Heart left ventricle (tissue), 16 donors: Measurements from ENCODE around the gene OR5H15. TPM values are rescaled to one million over a fixed set of nuclear protein-coding genes. Genes with fewer than 3 reads are reported as not detected.
"Not testable (repeated sequence)": the region's sequence is repeated elsewhere in the genome, so short reads cannot be mapped to it uniquely, and the experiment has no call there.

Experiments used
- ATAC-seq, 4 donors: fragments of 200-7000 bp; cut with Tn5 transposase; one replicate each; pipeline ENCODE4 v1.9.1; 2020 to 2022; ENCODE audit warnings: moderate library complexity in 4 of 4, mild to moderate bottlenecking in 3 of 4, moderate number of reproducible peaks in 1 of 4
- DNase-seq, 5 donors: peaks; one replicate each; pipeline ENCODE4 v3.0.0-alpha.2; 2020
- H3K27ac ChIP-seq, 12 donors: fragments of 200-600 bp; sonication (generic) in 4 of 12; one replicate each; pipeline versions ENCODE4 v1.5.0 to v1.8.0; 2016 to 2022; ENCODE audit warnings: mild to moderate bottlenecking in 2 of 12
- H3K27me3 ChIP-seq, 9 donors: fragments of 200-600 bp; sonication (generic) in 2 of 9; one replicate each; pipeline versions ENCODE4 v1.5.1 to v1.8.0; 2016 to 2022; ENCODE audit warnings: mild to moderate bottlenecking in 3 of 9
- H3K36me3 ChIP-seq, 9 donors: fragments of 200-600 bp; sonication (generic) in 2 of 9; one replicate each; pipeline versions ENCODE4 v1.5.0 to v1.8.0; 2018 to 2022; ENCODE audit warnings: mild to moderate bottlenecking in 2 of 9
- H3K4me1 ChIP-seq, 12 donors: fragments of 200-600 bp; sonication (generic) in 4 of 12; one replicate each; pipeline versions ENCODE4 v1.5.0 to v1.8.0; 2016 to 2022; ENCODE audit warnings: mild to moderate bottlenecking in 3 of 12
- H3K4me3 ChIP-seq, 12 donors: fragments of 200-600 bp; sonication (generic) in 4 of 12; one replicate each; pipeline versions ENCODE4 v1.5.0 to v1.8.0; 2017 to 2022; ENCODE audit warnings: mild to moderate bottlenecking in 9 of 12, moderate library complexity in 4 of 12
- H3K9me3 ChIP-seq, 12 donors: fragments of 200-600 bp; sonication (generic) in 4 of 12; one replicate each; pipeline versions ENCODE4 v1.5.0 to v1.8.0; 2016 to 2022; ENCODE audit warnings: mild to moderate bottlenecking in 1 of 12
- CTCF ChIP-seq, 12 donors: fragments of 200-600 bp; sonication (generic) in 4 of 12; IDR thresholded peaks; one replicate each; pipeline versions ENCODE4 v1.5.0 to v1.8.0; 2018 to 2022; ENCODE audit warnings: antibody characterized with exemption in 12 of 12, mild to moderate bottlenecking in 5 of 12
- POLR2A ChIP-seq, 2 donors: fragments of 450-650 bp; IDR thresholded peaks; one replicate each; pipeline ENCODE4 v1.6.1; 2017; ENCODE audit warnings: antibody characterized with exemption in 2 of 2, mild to moderate bottlenecking in 2 of 2, moderate library complexity in 2 of 2
- WGBS, 4 donors: extraction: QIAGEN DNeasy Blood & Tissue Kit in 2 of 4; methylation state at CpG; one replicate each; pipeline versions ENCODE4 v1.1.5 to v1.1.7; 2013 to 2018; 5-methylcytosine and 5-hydroxymethylcytosine counted together
- intact Hi-C, 10 donors: fragments of 100-400 bp; cut with DNase I; formaldehyde crosslinking; loops; one replicate each; pipeline versions ENCODE4 v1.11.1 to v1.14.2; 2022
- long read RNA-seq, 3 donors: library from polyadenylated mRNA; unstranded; transcript quantifications; one replicate each; pipeline ENCODE4 v2.0.0, GENCODE V29; 2020 to 2021
- polyA plus RNA-seq, 2 donors: library from polyadenylated mRNA; stranded (reverse); fragments of 200-250 nt; gene quantifications; one replicate each; pipeline ENCODE4 v1.2.3, GENCODE V29; 2013
- total RNA-seq, 9 donors: library from RNA; depleted of rRNA in 2 of 9; stranded (reverse); fragments of >200 nt in 2 of 9; fragmentation: NEBNext Ultra II Directional in 3 of 9; extraction: Animal tissue kit (Norgen Biotek cat#: 25700) in 3 of 9; gene quantifications; one replicate each; pipeline versions ENCODE4 v1.1.0 to v1.2.4, GENCODE V29; 2016 to 2023
- donor health status: ischemic (EF 13 %, LVEDD 7.1; RV severe dilation, severe dysfunction).
- donor health status: healthy with polysubstance abuse.
- donor health status: DM: no; HTN: yes; CAD: no.
- donor health status: DM: no; HTN: no; CAD: no.
- donor health status: ischemic (EF 25% LVEDD 6.9; RV normal size, moderate dysfunction).
- donor health status: ischemic (EF 25% LVEDD 5.7; RV mildly dilated, moderate dysfunction).
- donor health status: healthy.
- donor health status: DM: yes; HTN: yes; CAD: no.
- donor health status: ischemic (EF 35%, LVEDD 5.7; RV mildly dilated, moderate dysfunction).
- donor health status: nonischemic (EF 11% LVEDD 7.7; RV severe dilation, severe dysfunction).
- donor health status: DM: yes; HTN: yes; CAD: no.
- donor health status: PGD.
- donor health status: ischemic (EF 29% LVEDD 5.4; RV normal size, mild dysfunction).
- donor health status: nonischemic (EF 23%, LVEDD 6.1; RV moderate dilation, normal function).

The OR5H15 gene
- total RNA-seq (not detected), polyA plus RNA-seq (not detected)
- long read RNA-seq, donor 1 = 0 reads
- long read RNA-seq, donor 2 = 0 reads
- long read RNA-seq, donor 3 = 0 reads

- intact Hi-C loops = no loop called here
- H3K27me3 ChIP-seq = no peaks in the 10 kb centered on the region
- no peak for ATAC-seq
- no peak for TF ChIP-seq CTCF (IDR thresholded peaks at IDR 0.05)
- TF ChIP-seq POLR2A (IDR thresholded peaks at IDR 0.05) = no peak
- WGBS, 4 donors = 91 to 96% (median 94%) methylated on average over 3 of the region's 3 CpGs
- no peaks in the 10 kb centered on the region for H3K9me3 ChIP-seq
- H3K27ac ChIP-seq = no peak within 1 kb of the TSS
- H3K4me1 ChIP-seq = no peaks in the 10 kb centered on the region
- no peak for DNase-seq
- no peak within 1 kb of the TSS for H3K4me3 ChIP-seq
- no peaks in the 10 kb centered on the region for H3K36me3 ChIP-seq
These were observed at the start of gene OR5H15 for GRCh38 chr3:98166396-98166795. TSS of gene OR5H15 (plus strand) at chr3:98166696. CDS start at chr3:98168700, 2,004 bp downstream.

- Histone ChIP-seq H3K4me3 (no peak within 1 kb of the TSS), H3K36me3 (no peaks in the 10 kb centered on the region), H3K27ac (no peak within 1 kb of the TSS), H3K4me1 (no peaks in the 10 kb centered on the region), H3K9me3 (no peaks in the 10 kb centered on the region), H3K27me3 (no peaks in the 10 kb centered on the region)
- DNase-seq (no peak), ATAC-seq (no peak)
- intact Hi-C loops = no loop called here
- no peak for TF ChIP-seq POLR2A (IDR thresholded peaks at IDR 0.05)
- 69 to 78% (median 72%) methylated on average over 1 of the region's 1 CpG for WGBS, 4 donors
These were observed 36.1 kb upstream of the OR5H15 start, which contains the start of gene OR5H1 for GRCh38 chr3:98130421-98130820. TSS of gene OR5H1 (plus strand) at chr3:98130721. CDS start at chr3:98132698, 1,977 bp downstream.

GRCh38 chr3:98136631-98137030 is 29.9 kb upstream of the OR5H15 start:
- WGBS, 4 donors = 23 to 35% (median 29%) methylated on average over 3 of the region's 3 CpGs
- ATAC-seq (no peak), DNase-seq (no peak)
- Histone ChIP-seq H3K27me3 (no peaks in the 10 kb centered on the region), H3K4me1 (no peaks in the 10 kb centered on the region), H3K27ac (no peak overlapping the region), H3K36me3 (no peaks in the 10 kb centered on the region), H3K4me3 (no peak overlapping the region), H3K9me3 (no peaks in the 10 kb centered on the region)
- TF ChIP-seq POLR2A (IDR thresholded peaks at IDR 0.05) = no peak
- no peak for TF ChIP-seq CTCF (IDR thresholded peaks at IDR 0.05)
- intact Hi-C loops = no loop called here

- H3K36me3 ChIP-seq, H3K4me1 ChIP-seq, ATAC-seq, H3K4me3 ChIP-seq, DNase-seq, H3K27me3 ChIP-seq, intact Hi-C loops, H3K9me3 ChIP-seq, H3K27ac ChIP-seq: not testable (repeated sequence)
- 72 to 83% (median 73%) methylated on average over 23 of the region's 23 CpGs for WGBS, 4 donors
These were observed 28.5 kb upstream of the OR5H15 start for GRCh38 chr3:98137826-98138557.

GRCh38 chr3:98140531-98140930 is 26.0 kb upstream of the OR5H15 start:
- intact Hi-C loops = loop anchor here in 2 of 10 donors (2.0 kb wide), 1 partner anchor 42 kb away; no protein-coding TSS in a partner anchor
- Histone ChIP-seq H3K27ac (no peak overlapping the region), H3K9me3 (no peaks in the 10 kb centered on the region), H3K36me3 (no peaks in the 10 kb centered on the region), H3K27me3 (no peaks in the 10 kb centered on the region), H3K4me3 (no peak overlapping the region), H3K4me1 (no peaks in the 10 kb centered on the region)
- DNase-seq (no peak), ATAC-seq (no peak)
- TF ChIP-seq CTCF (IDR thresholded peaks at IDR 0.05) (no peak), POLR2A (IDR thresholded peaks at IDR 0.05) (no peak)
